ENCODE results near the gene CHST13. TPM values are rescaled to one million over a fixed set of nuclear protein-coding genes. Genes with fewer than 3 reads are reported as not detected.
A peak's percentile ranks its signal among the peaks of the same experiment; 100 is the strongest.

Gene CHST13
- total RNA-seq, 2 experiments from 2014 or later, result not detected

- no peak for DNase-seq
These were observed 33.4 kb downstream of the CHST13 start for GRCh38 chr3:126557415-126557745.

DNA sequence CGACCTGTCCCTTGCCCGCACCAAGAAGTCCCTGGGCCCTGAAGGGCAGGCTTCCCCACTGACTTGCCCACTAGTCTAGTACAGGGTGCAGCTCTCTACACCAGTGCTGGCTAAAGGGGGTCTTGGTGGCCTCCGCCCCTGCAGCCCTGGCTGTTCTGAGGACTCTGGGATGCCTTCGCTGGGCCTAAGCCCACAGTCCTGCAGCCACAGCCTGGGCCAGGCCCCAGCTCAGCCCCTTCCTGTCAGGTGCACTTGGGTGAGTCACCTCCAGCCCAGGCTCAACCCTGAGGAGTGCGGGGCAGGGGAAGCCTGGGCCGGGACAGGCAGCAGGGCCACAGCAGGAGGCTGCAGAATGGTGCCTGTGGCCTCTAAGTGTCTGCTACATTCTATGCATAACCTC lies 33.8 kb downstream of the CHST13 start:
- CTCF ChIA-PET, result no interaction called here
- H3K27me3 Mint-ChIP-seq (ENCODE audit: low read depth), result peaks cover 6% of the 10 kb centered on the region
- ATAC-seq, result no peak
- peak; percentile 12 for DNase-seq
- H3K36me3 Mint-ChIP-seq (ENCODE audit: low read depth), result no peaks in the 10 kb centered on the region
- no peaks in the 10 kb centered on the region for H3K9me3 Mint-ChIP-seq (ENCODE audit: insufficient read depth)
- POLR2A ChIA-PET, result no interaction called here
- H3K4me1 Mint-ChIP-seq (ENCODE audit: low read depth), result no peaks in the 10 kb centered on the region
- no peak overlapping the region for H3K4me3 Mint-ChIP-seq
- no peak overlapping the region for H3K27ac Mint-ChIP-seq

More at GRCh38 chr3:126557415-126557745, 33.4 kb downstream of the CHST13 start:
- Mint-ChIP-seq H3K4me1 (ENCODE audit: low read depth) (no peaks in the 10 kb centered on the region), H3K9me3 (ENCODE audit: insufficient read depth) (no peaks in the 10 kb centered on the region), H3K36me3 (ENCODE audit: low read depth) (no peaks in the 10 kb centered on the region), H3K27ac (no peak overlapping the region), H3K4me3 (no peak overlapping the region), H3K27me3 (ENCODE audit: low read depth) (peaks cover 6% of the 10 kb centered on the region)
- no peak for ATAC-seq
- POLR2A ChIA-PET, result no interaction called here
- CTCF ChIA-PET, result no interaction called here

DNA sequence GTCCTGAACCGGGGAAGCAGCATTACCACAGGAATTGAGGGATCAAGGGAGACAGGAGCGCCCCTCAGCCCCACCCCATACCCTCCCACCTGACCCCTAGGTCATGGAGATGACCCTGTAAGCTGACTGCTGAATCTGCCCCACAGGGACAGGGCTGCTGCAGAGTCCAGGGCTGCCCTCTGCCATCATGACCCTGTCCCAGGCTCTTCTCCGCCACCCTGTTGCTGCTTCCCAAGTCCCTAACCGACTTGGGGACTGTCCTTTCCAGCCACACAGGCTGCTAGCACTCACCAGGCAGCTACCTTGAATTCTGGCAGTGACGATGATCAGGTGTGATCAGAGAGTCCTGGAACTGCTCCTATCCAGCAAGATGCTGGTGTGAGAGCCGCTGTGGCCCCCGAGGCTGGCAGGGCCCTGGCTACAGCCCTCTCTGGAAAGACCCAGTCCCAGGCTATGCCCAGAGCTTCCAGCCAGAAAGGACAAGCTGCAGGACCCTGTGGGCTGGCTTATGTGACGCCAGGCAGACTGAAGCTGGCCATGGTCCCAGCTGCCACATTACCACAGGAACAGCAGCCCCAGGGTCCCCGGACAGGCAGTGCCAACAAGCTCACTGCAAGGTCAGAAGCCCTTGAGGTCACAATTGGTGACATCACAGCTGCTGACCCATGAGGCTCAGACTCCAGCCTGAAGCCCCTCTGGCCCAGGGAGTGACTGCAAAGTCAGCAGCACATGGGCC lies 34.5 kb downstream of the CHST13 start, which contains the start of gene C3orf22:
Gene C3orf22, minus strand, starts transcription at position 597 of the 736 bp plus-strand sequence. CDS start 5,542 bp downstream, outside the sequence.
- H3K27me3 Mint-ChIP-seq (ENCODE audit: low read depth), result peaks cover 6% of the 10 kb centered on the region
- CTCF ChIA-PET, result no interaction called here
- ATAC-seq (no peak), DNase-seq (peak; percentile 9)
- no peaks in the 10 kb centered on the region for H3K36me3 Mint-ChIP-seq (ENCODE audit: low read depth)
- H3K4me1 Mint-ChIP-seq (ENCODE audit: low read depth), result no peaks in the 10 kb centered on the region
- H3K9me3 Mint-ChIP-seq (ENCODE audit: insufficient read depth), result no peaks in the 10 kb centered on the region
- no peak within 1 kb of the TSS for H3K4me3 Mint-ChIP-seq
- H3K27ac Mint-ChIP-seq, result no peak within 1 kb of the TSS
- POLR2A ChIA-PET, result no interaction called here

DNA sequence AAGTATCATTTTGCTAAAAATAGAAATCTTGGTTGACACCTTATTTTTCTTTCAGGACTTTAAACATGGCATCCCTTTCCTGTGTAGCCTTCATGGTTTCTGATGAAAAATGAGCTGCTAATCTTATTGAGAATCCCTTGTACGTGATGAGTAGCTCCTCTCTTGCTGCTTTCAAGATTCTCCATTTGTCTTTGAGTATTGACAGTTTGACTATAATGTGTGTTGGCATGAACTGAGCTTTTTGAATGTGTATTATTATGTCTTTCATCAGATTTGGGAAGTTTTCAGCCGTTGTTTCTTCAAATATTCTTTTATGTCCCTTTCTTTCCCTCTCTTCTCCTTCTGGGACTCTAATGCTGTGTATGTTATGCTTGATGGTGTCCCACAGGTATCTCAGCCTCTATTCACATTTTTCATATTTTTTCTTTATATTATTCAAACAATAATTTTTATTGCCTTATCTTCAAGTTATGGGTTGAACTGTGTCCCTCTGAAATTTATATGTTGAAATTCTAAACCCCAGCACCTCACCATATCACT lies 38.9 kb downstream of the CHST13 start:
- ATAC-seq, result no peak
- Mint-ChIP-seq H3K36me3 (ENCODE audit: low read depth) (no peaks in the 10 kb centered on the region), H3K27ac (no peak overlapping the region), H3K27me3 (ENCODE audit: low read depth) (peaks cover 20% of the 10 kb centered on the region), H3K4me1 (ENCODE audit: low read depth) (no peaks in the 10 kb centered on the region), H3K9me3 (ENCODE audit: insufficient read depth) (no peaks in the 10 kb centered on the region), H3K4me3 (no peak overlapping the region)
- CTCF ChIA-PET, result no interaction called here
- POLR2A ChIA-PET, result no interaction called here
- DNase-seq, result no peak

DNA sequence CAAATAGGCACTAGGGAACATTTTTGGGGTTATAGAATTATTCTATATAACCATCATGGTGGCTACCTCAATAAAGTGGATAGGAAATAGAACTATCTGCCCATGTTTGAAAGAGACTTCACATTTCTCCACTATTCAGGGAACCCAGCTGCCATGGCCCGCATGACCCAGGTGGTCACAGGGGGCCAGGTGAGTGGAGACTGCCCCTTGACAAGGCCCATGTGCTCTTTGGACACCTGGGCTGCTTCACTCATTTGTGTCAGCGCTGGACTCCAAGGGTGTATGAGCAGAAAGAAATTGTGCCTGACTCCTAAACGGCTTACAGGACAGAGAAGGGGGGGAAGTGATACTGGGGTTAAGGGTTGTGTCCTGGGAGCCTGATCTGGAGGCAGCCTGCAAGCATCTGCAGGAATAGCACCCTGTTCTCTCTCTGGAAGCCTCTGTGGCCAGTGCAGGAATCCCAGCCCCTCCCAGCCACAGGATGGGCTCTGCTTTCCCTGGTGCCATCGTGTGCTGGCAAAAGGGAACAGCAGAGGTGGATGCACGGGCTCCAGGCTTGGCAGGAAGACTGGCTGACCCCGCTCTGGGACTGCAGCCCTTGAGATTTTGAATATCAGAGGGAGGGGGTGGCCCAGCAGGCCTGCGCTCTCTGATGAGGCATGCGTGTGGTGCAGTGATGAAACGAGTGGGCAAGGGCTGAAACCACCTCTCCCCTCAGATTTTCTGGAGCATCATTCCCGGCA lies 43.9 kb downstream of the CHST13 start:
- no peak overlapping the region for H3K27ac Mint-ChIP-seq
- H3K27me3 Mint-ChIP-seq (ENCODE audit: low read depth), result peaks cover 13% of the 10 kb centered on the region
- no peaks in the 10 kb centered on the region for H3K9me3 Mint-ChIP-seq (ENCODE audit: insufficient read depth)
- ChIA-PET POLR2A (no interaction called here), CTCF (interaction anchor here (0.6 kb wide), 1 partner anchor 430 kb away, joined by 3 read pairs; no protein-coding TSS in a partner anchor)
- no peaks in the 10 kb centered on the region for H3K4me1 Mint-ChIP-seq (ENCODE audit: low read depth)
- no peak overlapping the region for H3K4me3 Mint-ChIP-seq
- H3K36me3 Mint-ChIP-seq (ENCODE audit: low read depth), result no peaks in the 10 kb centered on the region
- no peak for ATAC-seq
- DNase-seq, result no peak

DNA sequence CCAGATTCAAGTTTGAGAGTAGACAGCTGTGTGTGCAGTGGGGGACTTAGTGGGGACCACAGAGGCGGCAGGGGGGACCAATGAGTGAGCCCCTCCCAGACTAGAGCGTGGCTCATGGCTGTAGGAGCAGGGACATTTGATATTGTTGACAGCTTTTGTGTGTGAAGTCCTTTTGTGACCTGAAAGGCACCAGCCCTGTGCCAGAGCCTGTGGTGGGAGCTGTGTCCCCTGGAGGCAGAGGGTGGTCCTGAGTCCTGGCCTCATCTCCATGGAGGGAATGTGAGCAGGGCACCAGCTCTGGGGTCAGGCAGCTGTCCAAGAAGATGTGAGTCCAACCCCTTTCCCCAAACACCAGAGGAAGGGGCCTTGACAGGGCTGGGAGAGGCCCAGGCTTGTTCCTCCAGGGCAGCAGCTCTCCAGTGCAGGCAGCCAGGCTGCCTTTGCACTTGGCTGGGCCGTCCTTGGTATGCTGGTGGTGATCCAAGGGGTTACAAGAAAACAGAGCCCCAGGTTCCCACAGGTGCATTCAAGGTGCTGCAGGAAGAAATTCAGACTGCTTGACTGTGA lies 44.9 kb downstream of the CHST13 start:
- POLR2A ChIA-PET, result no interaction called here
- no peak for ATAC-seq
- Mint-ChIP-seq H3K27me3 (ENCODE audit: low read depth) (peaks cover 13% of the 10 kb centered on the region), H3K36me3 (ENCODE audit: low read depth) (no peaks in the 10 kb centered on the region), H3K4me3 (no peak overlapping the region), H3K4me1 (ENCODE audit: low read depth) (no peaks in the 10 kb centered on the region), H3K27ac (no peak overlapping the region), H3K9me3 (ENCODE audit: insufficient read depth) (no peaks in the 10 kb centered on the region)
- DNase-seq, result no peak
- CTCF ChIA-PET, result no interaction called here

DNA sequence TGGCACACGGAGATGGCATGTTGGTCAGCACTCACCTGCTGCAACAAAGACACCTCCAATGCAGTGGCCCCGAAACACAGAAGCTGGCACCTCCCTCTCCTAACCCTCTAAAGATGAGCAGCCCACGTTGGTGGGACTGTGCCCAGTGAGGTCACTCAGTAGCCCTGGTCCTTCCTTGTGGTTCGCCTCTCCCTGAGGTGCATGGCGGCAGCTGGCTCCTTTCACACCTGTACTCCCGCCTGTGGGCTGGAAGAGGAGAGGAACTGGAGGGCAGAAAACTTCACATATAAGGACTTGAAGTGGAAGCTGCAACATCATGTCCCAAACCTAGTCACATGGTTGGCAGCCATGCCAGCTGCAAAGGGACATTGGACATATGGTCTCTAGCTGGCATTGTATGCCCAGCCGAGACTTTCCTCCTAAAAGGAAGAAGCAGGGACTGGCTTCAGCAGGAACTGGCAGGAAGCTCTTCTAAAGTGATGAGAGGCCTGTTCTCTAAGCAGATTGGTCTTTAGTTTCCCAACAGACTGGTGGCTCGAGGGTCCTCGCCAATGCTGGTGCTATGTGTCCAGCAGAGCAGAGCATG lies 45.5 kb downstream of the CHST13 start:
- H3K9me3 Mint-ChIP-seq (ENCODE audit: insufficient read depth), result no peaks in the 10 kb centered on the region
- POLR2A ChIA-PET, result no interaction called here
- H3K27ac Mint-ChIP-seq, result no peak overlapping the region

DNA sequence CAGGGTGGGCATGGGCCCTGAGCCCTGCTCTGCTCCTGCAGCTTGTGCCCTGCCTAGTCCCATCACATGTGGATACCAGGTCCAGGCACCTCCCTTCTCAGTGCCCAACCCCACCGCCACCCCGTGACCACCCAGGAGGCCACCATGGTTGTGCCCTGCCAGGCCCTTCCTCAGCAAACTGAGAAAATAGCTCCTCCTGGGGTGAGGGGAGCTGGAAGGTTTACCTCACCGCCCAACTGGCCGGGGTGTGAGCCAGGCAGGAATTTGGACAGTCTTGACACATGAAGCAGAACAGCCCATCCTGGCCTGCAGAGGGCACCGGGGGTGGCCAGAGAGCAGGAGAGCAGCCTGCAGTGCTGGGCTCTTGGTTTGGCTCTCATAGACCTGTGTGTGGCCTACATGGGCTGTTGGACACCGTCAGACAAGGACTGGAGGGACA lies 46.2 kb downstream of the CHST13 start:
- peaks cover 13% of the 10 kb centered on the region for H3K27me3 Mint-ChIP-seq (ENCODE audit: low read depth)
- no peaks in the 10 kb centered on the region for H3K4me1 Mint-ChIP-seq (ENCODE audit: low read depth)
- no peak overlapping the region for H3K4me3 Mint-ChIP-seq
- H3K27ac Mint-ChIP-seq, result no peak overlapping the region
- DNase-seq (no peak), ATAC-seq (no peak)
- H3K36me3 Mint-ChIP-seq (ENCODE audit: low read depth), result no peaks in the 10 kb centered on the region
- H3K9me3 Mint-ChIP-seq (ENCODE audit: insufficient read depth), result no peaks in the 10 kb centered on the region
- ChIA-PET CTCF (no interaction called here), POLR2A (no interaction called here)

More for the DNA sequence above, 45.5 kb downstream of the CHST13 start:
- no peak for DNase-seq
- H3K27me3 Mint-ChIP-seq (ENCODE audit: low read depth), result peaks cover 13% of the 10 kb centered on the region
- H3K4me3 Mint-ChIP-seq, result no peak overlapping the region
- H3K36me3 Mint-ChIP-seq (ENCODE audit: low read depth), result no peaks in the 10 kb centered on the region
- H3K4me1 Mint-ChIP-seq (ENCODE audit: low read depth), result no peaks in the 10 kb centered on the region
- ATAC-seq, result no peak
- CTCF ChIA-PET, result no interaction called here

DNA sequence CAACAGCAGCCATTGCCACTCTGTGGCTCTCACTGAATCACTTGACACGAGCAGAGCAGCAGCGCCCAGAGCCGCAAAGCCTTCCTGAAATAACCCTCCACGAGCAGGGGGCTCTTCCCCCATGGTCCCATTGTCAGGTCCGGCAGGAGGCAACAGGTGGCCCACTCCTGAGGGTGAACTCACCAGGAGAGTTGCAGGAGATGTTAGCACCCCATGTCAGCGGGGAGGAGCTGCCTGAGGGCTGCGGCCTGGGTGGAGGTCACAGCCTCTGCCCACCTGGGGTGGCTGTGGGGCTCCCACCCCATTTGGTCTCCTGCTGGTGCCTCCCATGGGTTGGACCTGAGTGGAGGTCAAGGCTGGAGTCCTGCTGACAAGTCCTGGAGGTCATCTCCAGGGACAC lies 47.1 kb downstream of the CHST13 start:
- H3K27me3 Mint-ChIP-seq (ENCODE audit: low read depth), result peaks cover 10% of the 10 kb centered on the region
- no peak for ATAC-seq

GRCh38 chr3:126573492-126574117 lies 49.6 kb downstream of the CHST13 start:
- CTCF ChIA-PET, result no interaction called here
- no peaks in the 10 kb centered on the region for H3K4me1 Mint-ChIP-seq (ENCODE audit: low read depth)
- no peaks in the 10 kb centered on the region for H3K9me3 Mint-ChIP-seq (ENCODE audit: insufficient read depth)
- no peak overlapping the region for H3K27ac Mint-ChIP-seq
- no peaks in the 10 kb centered on the region for H3K36me3 Mint-ChIP-seq (ENCODE audit: low read depth)
- ATAC-seq, result no peak
- POLR2A ChIA-PET, result no interaction called here
- no peak overlapping the region for H3K4me3 Mint-ChIP-seq
- H3K27me3 Mint-ChIP-seq (ENCODE audit: low read depth), result peaks cover 4% of the 10 kb centered on the region
- DNase-seq, result no peak

More for the DNA sequence above, 47.1 kb downstream of the CHST13 start:
- Mint-ChIP-seq H3K36me3 (ENCODE audit: low read depth) (no peaks in the 10 kb centered on the region), H3K27ac (no peak overlapping the region), H3K4me1 (ENCODE audit: low read depth) (no peaks in the 10 kb centered on the region), H3K4me3 (no peak overlapping the region), H3K9me3 (ENCODE audit: insufficient read depth) (no peaks in the 10 kb centered on the region)
- no peak for DNase-seq
- CTCF ChIA-PET, result no interaction called here
- POLR2A ChIA-PET, result interaction anchor here (0.5 kb wide), 1 partner anchor 397 kb away, joined by 3 read pairs; no protein-coding TSS in a partner anchor

GRCh38 chr3:126577261-126577660 lies 53.3 kb downstream of the CHST13 start:
- ChIA-PET POLR2A (no interaction called here), CTCF (no interaction called here)
- Mint-ChIP-seq H3K4me3 (no peak overlapping the region), H3K27ac (no peak overlapping the region), H3K4me1 (ENCODE audit: low read depth) (no peaks in the 10 kb centered on the region), H3K36me3 (ENCODE audit: low read depth) (no peaks in the 10 kb centered on the region), H3K27me3 (ENCODE audit: low read depth) (peaks cover 6% of the 10 kb centered on the region), H3K9me3 (ENCODE audit: insufficient read depth) (no peaks in the 10 kb centered on the region)
- ATAC-seq (no peak), DNase-seq (no peak)

Measured in activated CD8-positive, alpha-beta T cell treated with anti-CD3 and anti-CD28 coated beads, Interleukin-2, amount 10 ng/mL, durations not matched to agents 7 days and 5 days (primary cell).